Measurements from ENCODE around the gene TPPP2.

DNA sequence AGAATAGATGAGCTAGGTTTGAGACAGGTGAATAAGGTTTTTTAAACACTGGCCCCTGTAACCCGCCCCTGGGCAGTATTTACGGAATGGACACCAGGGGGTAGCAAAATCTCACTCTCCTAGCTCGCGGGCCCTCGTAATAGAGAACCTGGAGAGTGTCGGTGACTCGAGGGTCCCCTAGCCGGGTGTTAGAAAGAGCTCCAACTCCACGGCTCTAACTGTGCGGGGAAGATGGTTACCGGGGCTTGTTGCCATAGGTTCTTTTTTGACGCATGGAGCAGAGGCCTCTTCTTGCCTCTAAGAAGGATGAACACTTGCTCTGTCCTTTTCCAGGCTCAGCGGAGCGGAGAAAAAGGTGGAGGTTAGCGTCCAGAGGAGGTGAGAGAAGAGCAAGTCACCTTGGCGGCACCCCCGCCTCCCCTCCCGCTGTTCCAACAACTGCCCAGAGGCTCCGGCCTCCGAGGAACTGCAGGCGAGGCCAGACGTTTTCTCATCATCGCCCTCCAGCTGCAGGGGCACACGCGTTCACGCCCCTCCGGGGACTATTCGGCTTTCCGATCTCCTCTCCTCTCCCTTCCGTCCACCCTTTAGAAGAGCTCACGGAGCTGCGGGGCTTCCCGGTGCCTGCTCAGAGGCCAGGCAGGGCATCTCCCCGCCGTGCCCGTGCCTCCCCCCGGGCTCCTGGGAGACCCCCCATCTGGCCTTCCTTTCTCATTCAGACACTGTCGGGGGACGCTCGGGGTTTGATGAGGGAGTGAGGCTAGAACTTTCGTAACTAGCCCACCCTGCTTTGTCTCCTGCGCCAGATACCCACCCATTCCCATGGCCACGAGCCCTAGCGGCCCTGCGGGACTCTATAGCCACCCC lies 38.7 kb downstream of the TPPP2 start:
- TF ChIP-seq, protein P1, sequence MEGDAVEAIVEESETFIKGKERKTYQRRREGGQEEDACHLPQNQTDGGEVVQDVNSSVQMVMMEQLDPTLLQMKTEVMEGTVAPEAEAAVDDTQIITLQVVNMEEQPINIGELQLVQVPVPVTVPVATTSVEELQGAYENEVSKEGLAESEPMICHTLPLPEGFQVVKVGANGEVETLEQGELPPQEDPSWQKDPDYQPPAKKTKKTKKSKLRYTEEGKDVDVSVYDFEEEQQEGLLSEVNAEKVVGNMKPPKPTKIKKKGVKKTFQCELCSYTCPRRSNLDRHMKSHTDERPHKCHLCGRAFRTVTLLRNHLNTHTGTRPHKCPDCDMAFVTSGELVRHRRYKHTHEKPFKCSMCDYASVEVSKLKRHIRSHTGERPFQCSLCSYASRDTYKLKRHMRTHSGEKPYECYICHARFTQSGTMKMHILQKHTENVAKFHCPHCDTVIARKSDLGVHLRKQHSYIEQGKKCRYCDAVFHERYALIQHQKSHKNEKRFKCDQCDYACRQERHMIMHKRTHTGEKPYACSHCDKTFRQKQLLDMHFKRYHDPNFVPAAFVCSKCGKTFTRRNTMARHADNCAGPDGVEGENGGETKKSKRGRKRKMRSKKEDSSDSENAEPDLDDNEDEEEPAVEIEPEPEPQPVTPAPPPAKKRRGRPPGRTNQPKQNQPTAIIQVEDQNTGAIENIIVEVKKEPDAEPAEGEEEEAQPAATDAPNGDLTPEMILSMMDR (tag by site-specific recombination; IDR thresholded peaks at IDR 0.05) = 0 out of 2 replicates have a peak, but pooled peaks have one; percentile 13
- TF ChIP-seq GLI4 (tag by site-specific recombination; IDR thresholded peaks at IDR 0.05) (no peak), ZNF747 (tag by site-specific recombination; IDR thresholded peaks at IDR 0.05) (no peak), ZNF341 (tag by site-specific recombination; IDR thresholded peaks at IDR 0.05; ENCODE audit: low read depth) (peak; percentile 95), ZNF423 (tag by site-specific recombination; IDR thresholded peaks at IDR 0.05) (no peak), ZBTB7A (tag by site-specific recombination; IDR thresholded peaks at IDR 0.05; ENCODE audit: low read depth) (no peak), ZNF23 (tag by site-specific recombination; IDR thresholded peaks at IDR 0.05; ENCODE audit: borderline replicate concordance) (no peak)
- TF ChIP-seq, protein P2, sequence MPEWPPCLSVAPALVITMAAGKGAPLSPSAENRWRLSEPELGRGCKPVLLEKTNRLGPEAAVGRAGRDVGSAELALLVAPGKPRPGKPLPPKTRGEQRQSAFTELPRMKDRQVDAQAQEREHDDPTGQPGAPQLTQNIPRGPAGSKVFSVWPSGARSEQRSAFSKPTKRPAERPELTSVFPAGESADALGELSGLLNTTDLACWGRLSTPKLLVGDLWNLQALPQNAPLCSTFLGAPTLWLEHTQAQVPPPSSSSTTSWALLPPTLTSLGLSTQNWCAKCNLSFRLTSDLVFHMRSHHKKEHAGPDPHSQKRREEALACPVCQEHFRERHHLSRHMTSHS (tag by site-specific recombination; IDR thresholded peaks at IDR 0.05) = no peak
- TF ChIP-seq, protein P3, sequence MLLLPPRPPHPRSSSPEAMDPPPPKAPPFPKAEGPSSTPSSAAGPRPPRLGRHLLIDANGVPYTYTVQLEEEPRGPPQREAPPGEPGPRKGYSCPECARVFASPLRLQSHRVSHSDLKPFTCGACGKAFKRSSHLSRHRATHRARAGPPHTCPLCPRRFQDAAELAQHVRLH (tag by site-specific recombination; IDR thresholded peaks at IDR 0.05) = no peak
- TF ChIP-seq, protein P4, sequence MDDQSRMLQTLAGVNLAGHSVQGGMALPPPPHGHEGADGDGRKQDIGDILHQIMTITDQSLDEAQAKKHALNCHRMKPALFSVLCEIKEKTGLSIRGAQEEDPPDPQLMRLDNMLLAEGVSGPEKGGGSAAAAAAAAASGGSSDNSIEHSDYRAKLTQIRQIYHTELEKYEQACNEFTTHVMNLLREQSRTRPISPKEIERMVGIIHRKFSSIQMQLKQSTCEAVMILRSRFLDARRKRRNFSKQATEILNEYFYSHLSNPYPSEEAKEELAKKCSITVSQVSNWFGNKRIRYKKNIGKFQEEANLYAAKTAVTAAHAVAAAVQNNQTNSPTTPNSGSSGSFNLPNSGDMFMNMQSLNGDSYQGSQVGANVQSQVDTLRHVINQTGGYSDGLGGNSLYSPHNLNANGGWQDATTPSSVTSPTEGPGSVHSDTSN (CRISPR knock-in tag; IDR thresholded peaks at IDR 0.05) = no peak
- TF ChIP-seq, protein P5, sequence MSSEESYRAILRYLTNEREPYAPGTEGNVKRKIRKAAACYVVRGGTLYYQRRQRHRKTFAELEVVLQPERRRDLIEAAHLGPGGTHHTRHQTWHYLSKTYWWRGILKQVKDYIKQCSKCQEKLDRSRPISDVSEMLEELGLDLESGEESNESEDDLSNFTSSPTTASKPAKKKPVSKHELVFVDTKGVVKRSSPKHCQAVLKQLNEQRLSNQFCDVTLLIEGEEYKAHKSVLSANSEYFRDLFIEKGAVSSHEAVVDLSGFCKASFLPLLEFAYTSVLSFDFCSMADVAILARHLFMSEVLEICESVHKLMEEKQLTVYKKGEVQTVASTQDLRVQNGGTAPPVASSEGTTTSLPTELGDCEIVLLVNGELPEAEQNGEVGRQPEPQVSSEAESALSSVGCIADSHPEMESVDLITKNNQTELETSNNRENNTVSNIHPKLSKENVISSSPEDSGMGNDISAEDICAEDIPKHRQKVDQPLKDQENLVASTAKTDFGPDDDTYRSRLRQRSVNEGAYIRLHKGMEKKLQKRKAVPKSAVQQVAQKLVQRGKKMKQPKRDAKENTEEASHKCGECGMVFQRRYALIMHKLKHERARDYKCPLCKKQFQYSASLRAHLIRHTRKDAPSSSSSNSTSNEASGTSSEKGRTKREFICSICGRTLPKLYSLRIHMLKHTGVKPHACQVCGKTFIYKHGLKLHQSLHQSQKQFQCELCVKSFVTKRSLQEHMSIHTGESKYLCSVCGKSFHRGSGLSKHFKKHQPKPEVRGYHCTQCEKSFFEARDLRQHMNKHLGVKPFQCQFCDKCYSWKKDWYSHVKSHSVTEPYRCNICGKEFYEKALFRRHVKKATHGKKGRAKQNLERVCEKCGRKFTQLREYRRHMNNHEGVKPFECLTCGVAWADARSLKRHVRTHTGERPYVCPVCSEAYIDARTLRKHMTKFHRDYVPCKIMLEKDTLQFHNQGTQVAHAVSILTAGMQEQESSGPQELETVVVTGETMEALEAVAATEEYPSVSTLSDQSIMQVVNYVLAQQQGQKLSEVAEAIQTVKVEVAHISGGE (tag by site-specific recombination; conservative IDR thresholded peaks at IDR 0.05; ENCODE audit: low read depth) = no peak
